HL-60 (cell line): Measurements from ENCODE around the gene LINS1.

Experiments used
- DNase-seq, 2 experiments: peaks; one replicate each; pipeline ENCODE4 v3.0.0-alpha.2; 2010 to 2020; ENCODE audit warnings: low read depth in 1 of 2, low spot score in 1 of 2
- H3K27ac ChIP-seq: fragments of 250-450 bp; sonication (Bioruptor Pico); replicated peaks from 2 replicates; pipeline ENCODE4 v1.5.1; 2020; ENCODE audit warnings: mild to moderate bottlenecking, moderate library complexity
- H3K27me3 ChIP-seq: fragments of 250-450 bp; sonication (Bioruptor Pico); 2 replicates; pipeline ENCODE4 v1.5.1; 2021; ENCODE audit warnings: mild to moderate bottlenecking, moderate library complexity; ENCODE audit not compliant: insufficient read depth, poor library complexity, severe bottlenecking
- H3K4me3 ChIP-seq: replicated peaks from 2 replicates; pipeline ENCODE4 v1.5.1; 2011; ENCODE audit warnings: mild to moderate bottlenecking, control low read depth, low read length; ENCODE audit not compliant: insufficient read depth
- CTCF ChIP-seq: IDR thresholded peaks from one replicate; pipeline ENCODE4 v1.5.1; 2011; ENCODE audit warnings: low read length, control low read depth, inconsistent platforms; ENCODE audit not compliant: insufficient read depth
- GABPA ChIP-seq: IDR thresholded peaks from 2 replicates; pipeline ENCODE4 v1.6.1; 2012; ENCODE audit warnings: low read depth
- POLR2AphosphoS5 ChIP-seq: IDR thresholded peaks from 2 replicates; pipeline ENCODE4 v1.6.1; 2012; ENCODE audit warnings: low read depth
- REST ChIP-seq: IDR thresholded peaks from 2 replicates; pipeline ENCODE4 v1.6.1; 2012; ENCODE audit warnings: low read depth; ENCODE audit not compliant: insufficient replicate concordance
- SPI1 ChIP-seq: IDR thresholded peaks from 2 replicates; pipeline ENCODE4 v1.6.1; 2012; ENCODE audit warnings: low read depth, mild to moderate bottlenecking, borderline replicate concordance

Gene LINS1

DNA sequence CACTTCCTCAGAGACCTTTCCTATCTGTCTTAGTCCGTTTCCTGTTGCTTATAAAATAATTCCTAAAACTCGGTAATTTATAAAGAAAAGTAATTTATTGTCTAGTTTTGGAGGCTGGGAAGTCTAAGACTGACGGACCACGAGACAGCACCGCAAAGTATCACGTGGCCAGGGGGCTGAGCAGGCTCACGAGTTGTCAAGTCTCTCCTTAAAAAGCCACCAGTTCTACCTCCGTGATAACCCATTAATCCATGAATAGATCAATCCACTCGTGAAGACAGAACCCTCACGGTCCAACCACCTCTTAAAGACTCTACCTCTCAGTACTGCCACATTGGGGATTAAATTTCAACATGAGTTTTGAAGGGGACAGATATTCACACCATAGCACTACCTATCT lies 821 bp downstream of the LINS1 start:
- no peak for TF ChIP-seq POLR2AphosphoS5
- no peak for TF ChIP-seq SPI1
- no peak for TF ChIP-seq CTCF
- no peak for TF ChIP-seq REST
- no peak for TF ChIP-seq GABPA
- no peaks in the 10 kb centered on the region for H3K27me3 ChIP-seq
- peak overlapping the region; percentile 76 for H3K27ac ChIP-seq
- DNase-seq = peak in 1 of 2 experiments; percentile 42
- H3K4me3 ChIP-seq = peak overlapping the region; percentile 99

DNA sequence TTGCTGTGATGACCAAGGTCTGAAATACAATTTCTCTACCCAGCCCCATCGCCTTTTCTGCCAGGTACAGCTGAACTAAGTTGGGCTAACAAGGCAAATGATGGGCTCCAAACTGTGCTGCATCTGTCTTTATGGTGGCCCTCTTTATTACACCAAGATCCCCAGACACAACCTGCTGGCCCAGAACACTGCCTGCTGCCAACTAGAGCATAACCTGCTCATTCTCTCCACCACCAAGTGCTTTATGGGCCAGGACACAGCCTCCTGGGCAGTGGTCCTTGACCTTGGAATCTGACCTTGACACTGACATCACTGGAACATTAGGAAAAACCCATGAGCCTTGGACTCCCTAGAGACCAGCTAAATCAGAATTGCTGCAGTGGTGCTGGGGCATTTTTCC lies 3.3 kb downstream of the LINS1 start:
- H3K4me3 ChIP-seq = no peak overlapping the region
- TF ChIP-seq REST (no peak), SPI1 (no peak), POLR2AphosphoS5 (no peak), CTCF (no peak), GABPA (no peak)
- H3K27ac ChIP-seq = no peak overlapping the region
- DNase-seq = no peak
- no peaks in the 10 kb centered on the region for H3K27me3 ChIP-seq

DNA sequence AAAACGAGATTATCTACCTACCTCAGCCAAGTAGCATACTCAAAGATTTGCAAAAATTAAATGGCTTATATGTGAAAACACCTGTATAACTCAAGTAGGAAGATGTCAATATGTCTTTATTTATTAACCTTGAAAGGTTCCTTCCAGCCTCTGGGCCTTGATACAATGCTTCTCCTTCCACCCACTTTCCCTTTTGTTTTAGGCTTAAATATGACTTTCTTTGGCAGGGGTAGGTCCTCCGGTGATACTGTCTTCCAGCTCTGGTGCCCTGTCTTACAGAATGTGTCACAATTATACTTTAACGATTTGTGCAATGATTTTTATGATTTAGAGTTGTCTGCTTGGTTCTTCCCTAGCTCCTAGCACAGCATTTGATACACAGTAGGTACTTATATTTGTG lies 4.1 kb downstream of the LINS1 start:
- no peak for DNase-seq
- no peaks in the 10 kb centered on the region for H3K27me3 ChIP-seq
- TF ChIP-seq REST (no peak), GABPA (no peak), POLR2AphosphoS5 (no peak), CTCF (no peak), SPI1 (no peak)
- H3K27ac ChIP-seq = no peak overlapping the region
- no peak overlapping the region for H3K4me3 ChIP-seq
